Effector CD4-positive, alpha-beta T cell (primary cell): ENCODE data around the gene MAP2K6.

Source experiments
- DNase-seq: peaks from one replicate; pipeline ENCODE4 v3.0.0-alpha.2; 2020

MAP2K6 gene

DNA sequence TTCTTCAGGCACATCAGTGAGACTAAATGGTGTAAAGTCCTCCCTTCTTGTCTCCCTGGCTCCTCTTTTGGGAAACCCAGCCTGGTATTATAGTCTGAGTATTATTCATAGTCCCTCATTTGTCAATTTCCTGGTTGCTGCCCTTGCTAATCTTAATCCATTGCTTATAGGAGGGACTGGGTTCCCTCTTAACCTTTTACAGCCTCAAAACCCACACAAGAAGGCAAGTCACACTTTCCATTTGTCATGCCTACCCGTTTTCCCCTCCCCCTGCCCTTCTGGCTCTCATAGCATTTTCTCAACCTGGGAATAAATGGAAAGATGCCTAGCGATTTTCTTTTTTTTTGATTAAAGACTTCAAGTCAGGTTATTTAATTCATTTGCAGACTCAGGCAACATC, 124.8 kb downstream of the MAP2K6 start:
- no peak for DNase-seq

DNA sequence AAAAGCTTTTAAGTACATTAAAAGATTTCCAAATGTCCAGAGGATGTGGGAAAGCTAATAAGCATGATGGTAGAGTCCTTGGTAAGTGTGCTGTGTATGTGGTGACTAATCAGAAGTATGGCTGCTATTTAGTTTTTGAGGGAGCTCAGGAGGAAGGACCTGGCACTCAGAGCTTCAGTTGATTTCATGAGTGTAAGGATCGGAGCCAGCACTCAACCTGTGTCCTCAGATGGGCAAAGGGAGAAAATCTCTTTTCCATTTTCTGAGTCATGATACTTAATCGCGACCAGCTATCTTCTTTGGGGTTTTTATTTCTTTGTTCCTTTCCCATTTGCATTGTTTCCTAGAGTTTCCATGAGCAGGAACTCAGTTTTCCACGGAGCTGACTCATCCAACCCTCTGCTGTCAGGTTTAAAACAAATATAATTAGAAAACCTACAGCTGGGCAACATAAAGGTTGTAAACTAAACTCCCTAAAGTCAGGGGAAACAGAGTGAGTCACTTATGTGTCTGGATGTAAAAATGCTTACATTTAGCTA, 125.4 kb downstream of the MAP2K6 start:
- DNase-seq, result no peak

DNA sequence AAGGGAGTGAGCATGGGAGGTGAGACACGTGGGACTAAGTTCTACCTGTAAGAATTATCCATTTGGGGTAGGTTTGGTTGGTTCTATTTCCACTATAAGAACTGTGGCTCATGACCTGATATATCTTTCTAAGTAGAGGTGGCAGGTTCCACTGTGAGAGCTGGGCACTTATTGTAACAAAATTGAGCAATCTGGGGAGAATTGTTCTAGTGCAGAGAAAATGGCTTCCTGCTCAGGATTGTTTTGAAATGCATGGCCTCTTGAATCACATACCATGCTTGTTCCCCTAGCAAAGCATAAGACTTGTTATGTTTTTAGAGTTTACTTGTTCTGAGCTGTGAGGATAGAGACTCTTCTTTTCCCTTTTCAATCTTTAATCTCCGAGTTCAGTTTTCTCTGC, 125.9 kb downstream of the MAP2K6 start:
- no peak for DNase-seq

DNA sequence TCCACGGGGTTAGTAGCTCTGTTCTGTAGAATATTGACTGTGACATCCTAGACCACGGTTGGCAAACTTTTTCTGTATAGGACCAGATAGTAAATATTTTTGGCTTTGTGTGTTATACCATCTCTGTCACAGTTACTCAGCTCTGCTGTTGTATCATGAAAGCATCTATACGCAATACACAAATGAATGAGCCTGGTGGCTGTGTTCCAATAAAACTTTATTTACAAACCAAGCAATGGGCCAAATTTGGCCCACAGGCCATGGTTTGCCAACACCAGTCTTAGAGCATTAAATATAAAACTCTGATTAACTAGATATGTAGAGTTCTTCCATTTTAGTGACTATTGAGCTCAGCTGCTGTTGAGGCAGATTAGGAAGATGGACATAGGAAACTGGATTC, 132.7 kb downstream of the MAP2K6 start:
- no peak for DNase-seq

DNA sequence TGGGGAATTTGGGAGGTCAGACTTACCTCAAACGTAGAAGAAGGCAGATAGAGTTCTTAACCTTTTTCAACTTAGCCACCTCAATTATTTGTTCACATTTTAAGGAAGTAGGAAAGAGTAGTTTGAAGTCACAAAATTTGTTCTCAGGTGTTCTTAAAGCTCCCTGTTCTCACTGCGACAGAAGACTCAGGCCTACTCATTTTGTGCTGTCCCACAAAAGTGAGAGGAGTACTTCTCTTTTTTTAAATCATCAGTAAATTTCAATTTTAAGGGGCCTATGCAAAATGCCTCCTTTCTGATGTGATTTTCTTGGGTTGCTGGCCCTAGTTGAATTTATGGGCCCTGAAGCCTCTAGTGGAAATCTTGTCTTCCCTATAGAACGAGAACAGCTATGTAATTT, 133.4 kb downstream of the MAP2K6 start:
- no peak for DNase-seq

DNA sequence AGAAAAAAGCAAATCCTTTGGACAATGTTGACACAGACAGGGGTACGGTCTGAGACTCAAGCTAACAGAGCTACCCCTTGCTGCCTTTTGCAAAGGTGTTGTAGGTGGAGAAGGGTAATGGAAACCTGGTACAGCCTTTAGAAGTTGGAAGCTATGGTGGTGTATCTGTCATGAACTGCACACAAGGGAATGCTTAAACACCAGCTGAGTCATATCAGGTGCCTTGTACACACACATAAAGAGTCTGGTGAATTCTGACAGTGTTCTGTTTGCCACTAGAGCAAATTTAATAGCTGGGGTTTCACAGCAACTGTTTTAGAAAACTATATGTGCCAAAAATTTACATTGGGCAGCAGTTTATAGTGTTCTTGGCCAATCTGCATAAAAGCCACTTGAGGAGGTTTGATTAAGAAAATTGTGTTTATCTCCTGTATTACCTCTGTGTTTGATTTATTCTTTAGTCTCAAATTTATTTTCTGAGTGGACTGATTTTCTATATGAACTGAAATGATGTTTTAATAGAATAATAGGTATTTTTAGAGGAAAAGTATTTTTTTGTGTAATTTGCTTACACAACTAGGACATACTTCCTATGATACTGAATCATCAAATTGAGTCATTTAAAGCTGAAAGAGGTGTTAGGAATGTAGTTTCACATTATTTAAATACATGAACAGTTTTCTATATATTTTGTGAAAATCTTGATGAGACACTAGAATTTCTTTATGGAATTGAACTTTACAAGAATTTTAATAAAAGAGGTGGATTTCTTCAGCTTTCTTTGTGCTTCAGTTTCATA, 136.9 kb downstream of the MAP2K6 start:
- no peak for DNase-seq

DNA sequence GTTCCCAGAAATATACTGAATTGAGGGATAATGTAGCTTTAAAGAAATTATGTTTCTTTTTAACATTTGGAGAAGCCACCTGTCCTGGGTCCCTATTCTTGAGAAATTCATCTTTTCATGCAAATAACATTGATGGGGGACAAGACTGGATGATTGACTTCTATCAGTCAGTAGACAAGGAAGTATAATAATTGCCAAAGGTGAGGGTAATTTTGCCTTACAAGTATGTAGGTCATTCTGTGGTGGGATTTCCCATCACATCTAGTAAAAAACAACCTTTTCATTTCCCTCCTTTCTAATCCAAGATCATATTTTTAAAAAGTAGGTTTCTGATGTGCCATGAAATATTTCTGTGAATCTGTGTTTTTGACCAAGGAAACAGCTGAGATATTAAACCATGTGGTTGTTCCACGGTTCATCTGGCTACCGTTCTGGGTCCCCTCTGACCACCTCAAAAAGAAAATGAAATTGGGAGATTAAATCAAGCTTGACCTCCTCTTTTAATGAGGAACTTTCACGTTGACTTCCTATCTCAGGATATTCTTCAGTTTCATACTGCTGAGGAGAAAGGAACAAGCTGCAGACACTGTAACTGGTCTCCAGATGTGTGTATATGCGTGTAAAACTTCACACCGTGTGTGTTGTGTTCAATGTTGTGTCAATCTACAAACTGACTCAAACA, 138.6 kb downstream of the MAP2K6 start:
- DNase-seq, result no peak

DNA sequence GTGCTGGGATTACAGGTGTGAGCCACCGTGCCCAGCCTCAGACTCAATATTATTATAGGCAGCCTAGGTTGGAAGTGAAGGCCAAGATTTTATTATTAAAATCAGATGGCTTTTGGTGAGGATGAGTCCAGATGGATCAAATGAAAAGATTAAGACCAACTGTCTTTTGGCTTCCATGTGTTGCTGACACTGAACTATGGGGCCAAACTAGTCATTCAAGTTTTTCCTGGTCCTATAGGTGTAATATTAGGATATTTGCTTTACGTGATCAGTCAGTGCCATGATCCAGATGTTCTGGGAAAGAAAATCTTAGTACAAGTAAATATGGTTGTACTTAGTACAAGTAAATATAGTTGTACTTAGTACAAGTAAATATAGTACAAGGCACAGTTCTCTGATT, 140.6 kb downstream of the MAP2K6 start:
- no peak for DNase-seq

DNA sequence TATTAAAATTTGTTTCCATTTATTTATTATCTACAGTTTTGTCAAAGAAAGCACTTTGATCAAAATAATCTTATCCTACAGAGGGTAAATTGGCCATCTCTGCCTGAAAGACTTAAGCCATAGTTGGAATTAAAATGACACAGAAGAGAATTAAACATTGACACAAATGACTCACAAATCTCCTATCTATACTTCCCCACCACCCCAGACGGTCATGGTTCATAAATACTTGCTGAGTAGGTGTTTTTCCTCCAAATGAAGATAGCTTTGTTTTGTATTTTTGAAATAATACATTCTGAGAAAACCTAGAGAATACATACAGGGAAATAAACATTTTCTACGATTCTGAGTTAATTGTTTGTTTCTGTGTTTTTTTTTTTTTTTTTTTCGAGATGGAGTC, 142.8 kb downstream of the MAP2K6 start:
- DNase-seq, result no peak

DNA sequence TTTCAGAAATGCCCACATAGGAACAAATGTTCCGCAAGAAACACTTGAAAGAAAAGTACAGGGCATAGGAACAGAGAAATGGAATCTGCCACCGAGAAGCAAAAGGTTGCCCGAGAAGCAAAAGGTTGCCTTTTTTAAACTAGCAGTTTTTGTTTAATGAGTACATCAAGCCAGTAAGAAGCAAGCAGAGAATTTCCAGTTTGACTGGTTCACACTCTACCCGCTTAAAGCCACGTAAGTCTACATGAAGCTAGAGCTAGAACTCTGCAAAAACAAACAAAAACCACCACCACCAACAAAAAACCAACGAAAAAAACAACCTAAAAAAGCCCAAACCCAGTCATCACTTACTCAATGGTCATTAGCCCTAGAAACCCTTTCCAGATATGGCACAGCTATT, 144.3 kb downstream of the MAP2K6 start:
- no peak for DNase-seq

DNA sequence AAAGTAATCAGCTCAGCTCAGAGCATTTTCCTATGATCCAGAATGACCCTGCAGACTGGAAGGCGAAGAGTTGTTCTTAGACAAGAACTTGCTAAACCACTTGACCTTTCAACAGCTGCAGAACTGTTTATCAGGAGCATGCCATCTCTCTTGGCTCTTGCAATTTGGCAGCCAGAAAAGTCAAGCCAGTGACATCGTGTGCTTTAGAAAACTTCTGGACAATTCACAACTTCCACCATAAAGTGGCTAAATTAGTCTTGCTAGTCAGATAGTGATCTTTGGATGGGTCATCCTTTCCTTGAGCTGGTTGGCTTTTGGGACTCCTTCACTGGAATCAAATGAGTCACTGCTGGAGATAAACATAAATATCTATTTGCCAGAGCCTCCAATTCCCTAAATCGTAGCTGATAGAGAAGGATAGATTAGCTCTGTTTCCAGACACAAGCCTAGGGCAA, 146.5 kb downstream of the MAP2K6 start:
- no peak for DNase-seq

DNA sequence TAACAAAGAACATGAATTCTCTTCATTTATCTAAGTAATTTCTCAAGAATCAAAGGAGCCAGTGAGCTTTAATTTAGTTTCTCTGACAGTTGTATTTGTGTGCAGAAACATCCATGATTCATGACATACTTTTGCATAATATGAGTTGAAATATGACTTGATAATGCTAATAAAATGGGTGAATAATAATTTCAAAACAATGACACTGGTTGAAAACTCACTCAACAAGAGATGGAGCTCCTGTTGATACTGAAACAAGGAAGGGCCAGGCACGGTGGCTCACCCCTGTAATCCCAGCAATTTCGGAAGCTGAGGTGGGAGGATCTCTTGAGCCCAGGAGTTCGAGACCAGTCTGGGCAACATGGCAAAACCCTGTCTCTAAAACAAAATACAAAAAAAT, 147.0 kb downstream of the MAP2K6 start:
- DNase-seq, result no peak

DNA sequence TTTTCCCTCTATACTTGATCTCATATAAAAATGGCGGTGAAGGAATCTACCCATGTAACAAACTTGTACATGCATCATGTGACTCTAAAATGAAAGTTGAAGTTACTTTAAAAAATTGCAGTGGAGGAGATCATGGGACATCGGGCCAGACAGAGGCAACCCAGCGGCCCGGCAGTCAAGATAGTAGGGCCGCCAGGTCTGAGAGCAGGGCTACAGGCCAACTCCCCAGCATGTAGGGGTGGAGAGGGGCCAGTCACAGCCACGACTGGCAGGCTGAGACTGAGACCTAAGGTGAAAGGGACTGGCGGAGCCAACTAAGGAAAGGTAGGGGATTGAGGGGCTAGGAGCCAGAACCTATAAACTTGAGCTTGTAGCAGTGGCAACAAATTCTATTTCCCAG, 150.9 kb downstream of the MAP2K6 start:
- DNase-seq, result no peak

DNA sequence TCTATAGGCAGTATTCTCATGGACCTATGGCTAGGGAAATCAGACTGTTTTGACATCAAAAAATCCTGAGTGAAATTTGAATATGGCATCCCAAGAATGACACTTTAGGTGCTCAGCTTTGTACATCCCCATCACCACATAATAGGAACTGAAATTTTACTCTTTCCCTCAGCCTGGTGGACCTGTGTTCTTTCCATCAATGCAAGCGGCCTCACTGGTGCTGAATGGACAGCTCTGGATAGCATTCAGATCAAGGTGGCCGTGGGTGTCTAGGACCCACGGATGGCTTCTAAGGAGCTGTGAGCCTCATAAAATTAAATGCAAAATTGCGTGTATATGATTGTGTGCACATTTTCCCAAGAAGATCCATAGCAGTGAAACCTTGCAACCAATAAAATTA, 152.6 kb downstream of the MAP2K6 start:
- no peak for DNase-seq

DNA sequence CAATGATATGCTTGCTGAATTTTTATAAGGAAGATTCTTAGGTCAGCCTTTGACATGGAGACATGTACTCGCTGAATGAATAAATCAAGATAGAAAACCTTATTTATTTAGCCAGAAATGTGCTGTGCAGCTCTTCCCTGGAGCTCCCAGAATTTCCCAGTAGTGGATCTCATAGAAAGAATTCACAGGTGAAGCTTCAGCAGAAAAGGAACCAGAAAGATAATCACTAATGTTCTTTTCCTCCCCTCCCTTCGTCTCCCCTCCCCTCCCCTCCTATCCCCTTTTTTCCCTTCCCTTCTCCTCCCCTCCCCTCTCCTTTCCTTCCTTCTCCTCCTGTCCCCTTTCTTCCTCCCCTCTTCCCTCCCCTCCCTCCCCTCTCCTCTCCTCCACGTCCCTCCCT, 158.2 kb downstream of the MAP2K6 start:
- no peak for DNase-seq

DNA sequence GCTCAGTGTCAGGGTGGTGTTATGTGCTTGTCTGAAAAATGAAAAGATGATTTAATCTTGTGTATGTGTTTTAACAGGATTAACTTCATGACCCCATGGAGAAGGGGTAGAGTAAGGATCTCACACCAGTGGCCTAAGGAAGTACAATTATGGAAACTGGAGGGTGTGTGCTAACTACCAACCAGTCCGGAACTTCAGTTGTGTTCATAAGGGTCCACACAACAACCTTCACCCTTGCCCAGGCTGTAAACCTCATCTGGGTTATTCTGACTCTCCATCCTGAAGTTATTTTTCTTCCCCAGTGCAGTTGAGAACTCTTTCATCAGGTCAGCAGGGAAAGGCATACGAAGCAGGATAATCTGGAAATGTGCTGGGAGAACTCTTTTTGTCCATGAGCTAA, 158.9 kb downstream of the MAP2K6 start:
- DNase-seq, result no peak

DNA sequence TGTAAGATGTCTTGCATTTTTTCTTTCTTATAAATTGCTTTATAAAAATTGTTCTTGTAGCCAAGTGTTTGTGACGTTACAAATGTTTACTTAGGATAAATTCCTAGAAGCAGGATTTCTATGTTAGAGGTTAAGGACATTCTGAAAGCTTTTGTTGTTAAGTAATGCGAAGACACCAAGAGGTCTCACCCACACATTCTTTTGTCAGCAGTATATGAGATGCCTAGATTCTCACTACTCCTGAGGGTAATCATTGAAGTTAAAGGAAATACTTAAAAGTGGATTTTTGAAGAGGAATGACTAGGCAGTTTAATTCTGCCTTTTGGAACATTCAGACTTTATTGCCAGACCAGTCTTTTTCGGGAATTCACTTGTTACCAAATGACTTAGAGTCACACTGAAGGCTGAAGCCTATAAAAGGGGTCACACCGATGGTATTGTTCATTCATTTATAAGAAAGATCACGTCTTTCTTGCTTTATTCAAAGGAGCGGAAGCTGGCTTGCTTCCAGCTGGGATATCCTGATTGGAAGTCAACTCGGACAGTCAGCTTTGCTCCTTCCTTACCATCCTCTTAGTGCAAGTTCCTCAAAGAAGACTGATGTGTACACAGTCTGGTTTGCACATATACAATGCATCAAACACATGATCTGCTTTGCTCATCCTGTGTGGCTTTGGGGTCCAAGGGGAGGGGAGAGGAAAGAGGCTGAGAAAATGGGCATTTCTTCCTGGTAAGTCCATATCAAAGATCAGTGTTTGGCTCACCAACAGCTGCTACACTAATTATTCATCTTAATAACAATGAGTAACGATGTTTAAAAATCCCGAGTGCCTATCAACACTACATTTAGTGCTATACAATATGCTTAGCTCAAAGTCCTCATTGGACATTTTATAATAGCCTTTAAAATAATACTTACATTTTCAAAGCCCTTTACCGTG, 160.0 kb downstream of the MAP2K6 start:
- DNase-seq, result no peak

DNA sequence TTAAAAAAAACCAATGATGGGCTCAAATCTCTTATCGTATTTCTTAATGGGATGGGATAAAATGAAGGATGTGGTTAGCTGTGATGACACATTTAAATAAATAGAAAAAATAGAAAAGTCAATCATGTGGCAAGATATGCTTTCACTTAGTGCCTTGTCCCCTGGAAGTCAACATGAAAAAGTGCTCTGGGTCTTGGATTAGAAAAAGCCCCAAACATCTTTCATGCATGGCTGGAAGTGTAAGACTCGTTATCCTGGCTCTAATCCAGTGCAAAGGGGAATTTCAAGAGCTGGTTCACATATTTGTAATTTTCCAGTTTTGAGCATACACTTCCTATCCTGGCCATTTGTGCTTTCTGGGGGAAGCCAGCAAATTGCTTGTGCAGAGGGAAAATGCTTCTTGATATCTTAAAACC, 160.9 kb downstream of the MAP2K6 start:
- no peak for DNase-seq

DNA sequence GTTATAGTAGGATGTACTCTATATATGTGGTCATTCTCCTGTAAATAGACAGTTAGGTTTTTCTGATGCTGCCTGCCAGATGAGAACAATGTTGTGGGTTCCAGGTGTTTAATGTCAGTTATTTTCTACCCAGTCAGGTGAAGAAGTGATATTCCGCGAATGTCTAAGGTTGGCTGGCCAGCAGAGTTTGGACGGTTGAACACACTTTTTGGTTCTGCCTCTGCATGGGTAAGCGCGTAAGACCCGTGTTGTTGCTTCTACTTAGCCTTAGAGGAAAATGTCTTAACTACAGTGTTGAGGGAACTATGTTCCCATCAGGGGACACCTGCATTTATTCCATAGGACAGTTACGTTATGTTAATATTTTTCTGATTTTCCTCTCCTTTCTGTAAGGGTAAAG, 162.6 kb downstream of the MAP2K6 start:
- no peak for DNase-seq

DNA sequence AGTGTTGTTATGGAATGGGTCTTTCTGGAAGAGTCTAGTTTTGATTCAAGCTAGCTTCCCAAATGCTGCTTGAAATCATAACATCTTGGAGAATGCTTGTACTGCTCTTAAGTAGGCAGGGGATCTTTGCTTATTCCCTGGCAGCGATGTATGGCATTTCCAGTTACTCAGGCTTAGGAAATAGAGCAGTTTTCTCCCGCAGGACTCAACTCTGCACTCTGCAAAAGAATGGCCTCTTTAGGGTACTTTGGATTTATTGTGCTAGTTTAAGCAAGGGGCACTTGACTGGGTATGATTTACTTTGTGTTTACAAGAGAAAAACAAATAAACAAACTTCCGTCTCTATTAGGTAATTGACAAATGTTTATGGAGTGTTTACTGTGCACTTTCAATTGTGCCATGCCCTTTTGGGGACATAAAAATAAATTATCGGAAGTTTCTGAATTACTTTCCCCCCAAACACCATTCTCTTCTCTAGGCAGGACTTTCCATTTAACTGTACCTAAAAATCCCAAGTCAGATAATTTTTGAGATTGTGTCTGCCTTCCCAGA, 164.0 kb downstream of the MAP2K6 start:
- DNase-seq, result no peak

DNA sequence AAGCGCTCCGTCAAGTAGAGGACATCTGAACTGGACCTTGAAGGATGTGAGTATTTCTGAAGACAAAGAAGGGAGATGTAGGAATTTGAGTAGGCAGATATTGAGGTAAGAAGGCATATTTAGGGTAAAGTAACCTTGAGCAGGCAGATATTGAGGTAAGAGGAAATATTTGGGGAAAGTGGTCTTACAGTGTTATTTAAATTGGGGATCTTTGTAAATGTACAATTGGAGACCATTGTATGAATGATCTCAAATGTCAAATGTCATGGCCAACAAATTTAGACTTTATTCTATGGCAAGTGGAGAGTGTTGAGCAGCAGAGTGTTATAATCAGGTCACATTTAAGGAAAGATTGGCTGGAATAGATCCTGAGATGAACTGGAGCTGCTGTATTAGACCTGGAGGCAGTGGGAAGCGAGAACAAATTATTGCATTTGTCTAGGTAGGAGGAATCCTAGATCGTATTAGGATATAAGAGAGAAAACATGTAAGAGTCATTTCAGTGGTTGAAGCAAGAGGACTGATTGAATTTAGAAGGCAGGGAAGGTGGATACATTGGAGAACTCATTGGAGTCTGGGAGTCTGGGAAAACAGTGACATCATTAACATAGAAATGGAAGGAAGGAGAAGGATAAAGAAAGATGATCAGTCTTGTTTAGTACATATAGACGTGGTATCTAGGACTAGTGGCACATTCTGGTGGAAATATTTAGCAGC, 165.6 kb downstream of the MAP2K6 start:
- DNase-seq, result no peak
